Chondrocyte (in vitro differentiated cells): Measurements from ENCODE around the gene CACNG8. TPM values are rescaled to one million over a fixed set of nuclear protein-coding genes. Genes with fewer than 3 reads are reported as not detected.

Source experiments
- DNase-seq: peaks from one replicate; pipeline ENCODE4 v3.0.0; 2021; ENCODE audit warnings: mixed read lengths, low spot score
- H3K27ac Mint-ChIP-seq: one replicate; pipeline ENCODE4 v1.8.0; 2021; ENCODE audit warnings: mild to moderate bottlenecking, moderate library complexity, mixed read lengths; ENCODE audit not compliant: unreplicated experiment
- H3K27me3 Mint-ChIP-seq: 2 replicates; pipeline ENCODE4 v1.8.0; 2021; ENCODE audit warnings: low read depth, mixed read lengths
- H3K36me3 Mint-ChIP-seq: 2 replicates; pipeline ENCODE4 v1.8.0; 2021; ENCODE audit warnings: low read depth, mixed read lengths
- H3K4me1 Mint-ChIP-seq: 2 replicates; pipeline ENCODE4 v1.8.0; 2021; ENCODE audit warnings: low read depth, mild to moderate bottlenecking, mixed read lengths
- H3K4me3 Mint-ChIP-seq: one replicate; pipeline ENCODE4 v1.8.0; 2021; ENCODE audit warnings: mild to moderate bottlenecking, moderate library complexity, mixed read lengths; ENCODE audit not compliant: unreplicated experiment
- H3K9me3 Mint-ChIP-seq: 2 replicates; pipeline ENCODE4 v1.8.0; 2021; ENCODE audit warnings: low read depth, mixed read lengths
- total RNA-seq: library from RNA; stranded (reverse); gene quantifications from 3 replicates; pipeline ENCODE4 v1.2.1, GENCODE V29; 2021
- TF ChIP-seq, protein P1 (sequence below): fragments of 200-600 bp; sonication (generic); IDR thresholded peaks from 2 replicates; pipeline ENCODE4 v1.5.0; 2021; ENCODE audit warnings: antibody characterized with exemption, mild to moderate bottlenecking, moderate library complexity

Gene CACNG8
- total RNA-seq, 1 donor from 2014 or later = 0.05 TPM

GRCh38 chr19:54024660-54025059, 61.9 kb downstream of the CACNG8 start:
- H3K9me3 Mint-ChIP-seq = no peaks in the 10 kb centered on the region
- peak; percentile 71 for DNase-seq
- H3K27me3 Mint-ChIP-seq = peaks cover 11% of the 10 kb centered on the region

GRCh38 chr19:54026656-54027055, 63.9 kb downstream of the CACNG8 start:
- H3K27me3 Mint-ChIP-seq = peaks cover 18% of the 10 kb centered on the region
- no peaks in the 10 kb centered on the region for H3K36me3 Mint-ChIP-seq
- H3K4me3 Mint-ChIP-seq = no peak overlapping the region
- no peaks in the 10 kb centered on the region for H3K9me3 Mint-ChIP-seq
- no peaks in the 10 kb centered on the region for H3K4me1 Mint-ChIP-seq
- TF ChIP-seq, protein P1, sequence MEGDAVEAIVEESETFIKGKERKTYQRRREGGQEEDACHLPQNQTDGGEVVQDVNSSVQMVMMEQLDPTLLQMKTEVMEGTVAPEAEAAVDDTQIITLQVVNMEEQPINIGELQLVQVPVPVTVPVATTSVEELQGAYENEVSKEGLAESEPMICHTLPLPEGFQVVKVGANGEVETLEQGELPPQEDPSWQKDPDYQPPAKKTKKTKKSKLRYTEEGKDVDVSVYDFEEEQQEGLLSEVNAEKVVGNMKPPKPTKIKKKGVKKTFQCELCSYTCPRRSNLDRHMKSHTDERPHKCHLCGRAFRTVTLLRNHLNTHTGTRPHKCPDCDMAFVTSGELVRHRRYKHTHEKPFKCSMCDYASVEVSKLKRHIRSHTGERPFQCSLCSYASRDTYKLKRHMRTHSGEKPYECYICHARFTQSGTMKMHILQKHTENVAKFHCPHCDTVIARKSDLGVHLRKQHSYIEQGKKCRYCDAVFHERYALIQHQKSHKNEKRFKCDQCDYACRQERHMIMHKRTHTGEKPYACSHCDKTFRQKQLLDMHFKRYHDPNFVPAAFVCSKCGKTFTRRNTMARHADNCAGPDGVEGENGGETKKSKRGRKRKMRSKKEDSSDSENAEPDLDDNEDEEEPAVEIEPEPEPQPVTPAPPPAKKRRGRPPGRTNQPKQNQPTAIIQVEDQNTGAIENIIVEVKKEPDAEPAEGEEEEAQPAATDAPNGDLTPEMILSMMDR = no peak
- no peak for DNase-seq
- H3K27ac Mint-ChIP-seq = no peak overlapping the region

More at GRCh38 chr19:54024660-54025059, 61.9 kb downstream of the CACNG8 start:
- Mint-ChIP-seq H3K4me3 (no peak overlapping the region), H3K36me3 (no peaks in the 10 kb centered on the region), H3K4me1 (no peaks in the 10 kb centered on the region), H3K27ac (no peak overlapping the region)
- TF ChIP-seq, protein P1 = no peak

- Mint-ChIP-seq H3K9me3 (no peaks in the 10 kb centered on the region), H3K27ac (no peak overlapping the region), H3K27me3 (peaks cover 14% of the 10 kb centered on the region), H3K36me3 (no peaks in the 10 kb centered on the region), H3K4me1 (no peaks in the 10 kb centered on the region), H3K4me3 (no peak overlapping the region)
- TF ChIP-seq, protein P1 = no peak
- DNase-seq = no peak
These were observed 66.6 kb downstream of the CACNG8 start for GRCh38 chr19:54029301-54029700.

GRCh38 chr19:54029930-54030490, 67.3 kb downstream of the CACNG8 start:
- Mint-ChIP-seq H3K9me3 (no peaks in the 10 kb centered on the region), H3K36me3 (no peaks in the 10 kb centered on the region), H3K27me3 (peaks cover 14% of the 10 kb centered on the region), H3K4me1 (no peaks in the 10 kb centered on the region), H3K27ac (no peak overlapping the region), H3K4me3 (no peak overlapping the region)
- TF ChIP-seq, protein P1 = peak; percentile 75
- no peak for DNase-seq

DNA sequence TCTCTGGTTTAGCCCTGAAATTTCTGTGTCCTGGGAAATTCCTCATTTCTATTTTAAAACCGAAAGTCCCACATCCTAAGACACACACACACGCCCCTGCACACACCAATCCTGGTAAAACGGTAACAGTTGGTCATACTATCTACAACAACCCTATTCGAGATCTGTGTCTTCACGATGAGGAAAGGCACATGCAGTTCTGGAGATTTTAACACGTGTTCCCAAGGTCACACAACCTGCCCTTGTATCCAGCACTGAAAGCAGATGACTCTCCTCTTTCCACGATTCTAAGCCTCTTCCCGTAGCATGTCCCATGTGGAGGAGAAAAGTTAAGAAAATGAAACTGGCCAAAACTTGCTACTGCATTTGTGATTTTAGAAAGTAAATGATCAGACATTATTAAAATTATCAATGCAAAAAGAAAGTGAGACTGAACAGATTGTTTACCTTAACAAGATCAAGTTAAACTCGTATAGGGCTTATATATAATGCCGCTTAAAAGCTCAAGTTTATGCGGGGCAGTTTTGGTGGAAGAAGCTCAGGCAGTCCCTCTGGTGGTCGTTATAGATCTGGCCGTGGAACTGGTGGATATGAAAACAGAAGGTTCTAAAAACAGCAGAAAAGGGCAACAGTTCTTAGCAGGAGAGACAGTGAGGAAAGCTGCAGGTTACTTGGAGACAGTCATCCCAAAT, 68.3 kb downstream of the CACNG8 start:
- TF ChIP-seq, protein P1 = peak; percentile 66
- Mint-ChIP-seq H3K4me1 (peaks cover 7% of the 10 kb centered on the region), H3K27ac (no peak overlapping the region), H3K27me3 (peaks cover 14% of the 10 kb centered on the region), H3K9me3 (no peaks in the 10 kb centered on the region), H3K36me3 (no peaks in the 10 kb centered on the region), H3K4me3 (no peak overlapping the region)
- DNase-seq = no peak
